Fibroblast of peridontal ligament (primary cell): ENCODE data around the gene MACC1.
A peak's percentile ranks its signal among the peaks of the same experiment; 100 is the strongest.
"Not testable (repeated sequence)": the region's sequence is repeated elsewhere in the genome, so short reads cannot be mapped to it uniquely, and the experiment has no call there.

Source experiments
- DNase-seq: peaks from one replicate; pipeline ENCODE4 v3.0.0-alpha.2; 2010; ENCODE audit errors: extremely low read depth

The MACC1 gene

GRCh38 chr7:20207811-20208210, 9.4 kb downstream of the MACC1 start:
- not testable (repeated sequence) for DNase-seq

GRCh38 chr7:20206104-20206896, 10.9 kb downstream of the MACC1 start:
- DNase-seq: no peak

GRCh38 chr7:20203316-20203715, 13.9 kb downstream of the MACC1 start:
- DNase-seq: no peak

- no peak for DNase-seq
Observed at GRCh38 chr7:20201380-20201779, 15.8 kb downstream of the MACC1 start.

GRCh38 chr7:20200971-20201370, 16.2 kb downstream of the MACC1 start:
- DNase-seq: no peak

- no peak for DNase-seq
Observed at GRCh38 chr7:20200361-20200760, 16.8 kb downstream of the MACC1 start.

DNA sequence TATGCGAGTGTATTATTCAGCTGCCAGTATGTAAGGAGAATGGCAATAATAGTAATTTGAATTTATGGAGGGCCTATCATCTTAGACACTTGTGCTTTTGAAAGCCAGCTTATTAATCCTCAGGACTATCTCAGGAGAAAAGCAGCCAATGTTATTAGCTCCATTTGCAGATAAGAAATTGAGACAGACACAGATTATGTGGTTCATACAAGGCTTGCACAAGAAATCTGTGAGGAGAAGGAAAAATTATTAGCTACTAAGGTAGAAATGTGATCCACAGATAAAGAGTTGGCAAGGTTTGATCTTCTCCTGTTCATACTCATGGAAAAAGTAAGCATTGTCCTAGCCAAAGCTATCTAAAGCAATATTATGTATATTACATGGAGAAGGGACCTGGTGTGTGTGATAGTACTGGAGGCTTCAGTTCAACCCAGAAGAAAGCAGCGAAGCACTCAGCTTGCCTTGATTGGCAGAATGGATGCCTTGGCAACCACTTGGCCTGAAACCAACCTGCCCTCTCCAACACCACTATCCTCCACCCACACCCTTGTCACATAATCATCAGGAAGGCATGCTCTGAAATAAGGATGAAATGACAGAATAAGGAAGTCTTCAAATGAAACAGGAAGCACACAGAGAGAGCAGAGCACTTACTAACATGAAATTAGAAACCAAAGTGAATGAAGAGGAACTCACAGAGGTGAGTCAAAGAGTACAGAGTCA, 18.0 kb downstream of the MACC1 start:
- peak; percentile 51 for DNase-seq

DNA sequence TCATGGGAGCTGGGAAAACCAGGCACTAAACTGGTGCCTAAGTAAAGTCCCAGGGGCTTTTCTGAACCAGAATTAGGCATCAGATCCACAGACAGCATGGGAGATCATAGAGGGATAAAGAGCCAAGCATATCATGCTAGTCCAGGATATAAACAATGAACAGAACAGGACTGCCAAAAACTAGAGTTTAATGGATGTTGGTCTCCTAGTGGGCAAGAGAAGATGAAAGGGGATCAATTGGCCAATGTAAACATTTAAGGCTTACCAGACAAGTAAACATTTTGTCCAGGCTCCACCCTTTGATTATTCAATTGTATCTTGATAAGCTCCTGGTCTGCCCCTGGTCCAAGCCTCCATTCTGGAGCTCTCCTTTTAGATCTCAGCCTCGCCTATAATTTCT, 18.9 kb downstream of the MACC1 start:
- DNase-seq: no peak

- DNase-seq: no peak
Observed at GRCh38 chr7:20197837-20198236, 19.3 kb downstream of the MACC1 start.

- DNase-seq: no peak
Observed at GRCh38 chr7:20197125-20197748, 19.9 kb downstream of the MACC1 start.

GRCh38 chr7:20194343-20194995, 22.7 kb downstream of the MACC1 start:
- DNase-seq: no peak

GRCh38 chr7:20193873-20194272, 23.3 kb downstream of the MACC1 start:
- no peak for DNase-seq

- no peak for DNase-seq
Observed at GRCh38 chr7:20193242-20193777, 23.9 kb downstream of the MACC1 start.

DNA sequence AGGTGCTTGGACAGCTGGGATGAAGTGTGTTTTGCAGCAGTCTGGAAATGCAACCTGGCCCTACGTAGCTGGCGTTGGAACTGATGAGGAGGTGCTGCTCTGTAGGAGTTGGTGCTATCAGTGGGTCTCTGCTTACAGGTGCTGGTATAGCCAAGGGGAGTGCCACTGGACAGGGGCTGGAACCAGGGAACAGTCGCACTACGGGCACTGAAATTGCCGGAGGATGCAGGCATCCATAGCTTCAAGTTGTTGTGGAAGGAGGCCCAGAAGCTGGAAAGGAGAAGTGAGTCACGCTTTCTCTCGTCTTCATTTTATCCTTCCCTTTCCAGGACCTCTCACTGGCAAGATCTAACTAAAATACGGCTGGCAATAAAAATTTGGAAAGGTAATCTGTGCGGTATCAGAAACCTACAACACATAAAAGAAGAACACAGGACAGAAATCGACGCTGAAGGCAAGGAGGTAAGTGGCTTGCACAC, 25.8 kb downstream of the MACC1 start:
- DNase-seq: no peak

GRCh38 chr7:20190560-20191390, 26.4 kb downstream of the MACC1 start:
- no peak for DNase-seq

DNA sequence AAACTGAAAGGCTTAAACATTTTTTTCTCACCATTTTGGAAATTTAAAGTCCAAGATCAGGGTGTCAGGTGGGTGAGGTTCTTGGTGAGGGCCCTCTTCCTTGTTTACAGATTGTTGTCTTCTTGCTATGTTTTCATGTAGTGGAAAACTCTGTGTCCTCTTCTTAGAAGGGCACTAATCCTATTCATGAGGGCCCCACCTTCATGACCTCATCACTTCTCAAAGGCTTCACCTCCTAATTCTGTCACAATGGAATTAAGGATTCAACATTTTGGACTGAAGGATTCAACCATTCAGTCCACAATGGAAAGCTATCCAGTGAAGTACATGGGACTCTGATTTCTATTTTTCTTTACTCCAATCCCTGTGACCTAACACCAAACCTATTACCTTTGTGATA, 27.3 kb downstream of the MACC1 start:
- no peak for DNase-seq

- DNase-seq: no peak
Observed at GRCh38 chr7:20188567-20188966, 28.6 kb downstream of the MACC1 start.

GRCh38 chr7:20187850-20188249, 29.3 kb downstream of the MACC1 start:
- DNase-seq: not testable (repeated sequence)

GRCh38 chr7:20185988-20186387, 31.2 kb downstream of the MACC1 start:
- DNase-seq: no peak

DNA sequence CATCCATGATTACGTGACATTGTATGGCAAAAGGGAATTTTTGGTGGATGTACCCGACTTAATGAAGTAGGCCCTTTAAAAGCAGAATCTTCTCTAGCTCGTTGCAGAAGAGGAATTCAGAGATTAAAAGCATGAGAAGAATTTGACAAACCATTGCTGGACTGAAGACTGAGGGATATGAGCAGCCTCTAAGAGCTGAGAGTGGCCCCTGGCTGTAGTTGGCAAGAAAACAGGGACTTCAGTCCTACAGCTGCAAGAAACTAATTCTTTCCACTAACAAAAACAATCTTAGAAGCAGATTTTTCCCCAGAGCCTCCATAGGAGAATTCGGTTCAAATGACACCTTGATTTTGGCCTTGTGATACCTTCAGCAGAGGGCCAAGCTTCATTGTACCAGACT, 34.1 kb downstream of the MACC1 start:
- DNase-seq: peak; percentile 56
